CD4-positive, alpha-beta T cell treated with Interleukin-12 subunit alpha and Interleukin-12 subunit beta, for 1 hour (primary cell): ENCODE data around the gene PLD5.
A peak's percentile ranks its signal among the peaks of the same experiment; 100 is the strongest.
"Not testable (repeated sequence)": the region's sequence is repeated elsewhere in the genome, so short reads cannot be mapped to it uniquely, and the experiment has no call there.

Experiments used
- DNase-seq: peaks from one replicate; pipeline ENCODE4 v3.0.0-alpha.2; 2020

The PLD5 gene

DNA sequence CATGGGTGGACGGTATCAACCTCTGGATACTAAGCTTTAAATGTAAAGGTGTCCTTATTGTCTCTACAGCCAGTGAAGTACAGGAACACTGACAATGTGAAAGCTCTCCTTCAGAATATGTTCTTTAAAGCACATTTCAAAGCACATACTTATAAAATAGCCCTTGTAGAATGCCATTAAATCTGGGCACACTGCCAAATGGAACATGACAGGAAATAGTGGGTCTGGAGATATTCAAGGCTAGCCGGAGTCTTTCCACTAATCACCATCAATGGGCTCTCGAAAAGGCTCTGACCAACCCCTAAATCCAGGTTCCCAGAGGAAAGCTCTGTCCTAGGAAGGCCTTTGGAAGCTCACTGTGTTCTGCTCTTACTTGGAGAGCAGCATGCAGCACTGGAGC is 46.6 kb downstream of the PLD5 start:
- DNase-seq, result no peak

- DNase-seq, result no peak
Observed at GRCh38 chr1:242470774-242471173, 53.7 kb downstream of the PLD5 start.

GRCh38 chr1:242468784-242469183 is 55.7 kb downstream of the PLD5 start:
- DNase-seq, result no peak

GRCh38 chr1:242467556-242468145 is 56.8 kb downstream of the PLD5 start:
- peak; percentile 3 for DNase-seq

DNA sequence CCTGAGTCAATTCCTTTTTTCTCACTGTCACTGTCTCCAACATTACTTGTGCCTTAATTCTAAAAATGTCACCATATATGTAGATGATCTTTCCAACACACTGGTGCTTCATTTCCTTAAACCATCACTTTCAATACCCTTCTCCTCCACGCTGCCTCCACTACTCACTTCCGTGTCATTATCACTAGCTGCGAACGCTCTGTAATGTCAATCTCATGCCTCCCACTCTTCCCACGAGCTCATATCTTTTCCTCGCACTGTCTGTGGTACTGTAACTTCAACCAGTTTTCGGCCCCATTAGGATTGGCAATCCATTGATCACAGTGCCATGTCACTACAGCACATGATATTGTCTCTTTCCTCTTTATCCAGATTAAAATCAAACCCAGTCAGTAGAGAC is 61.6 kb downstream of the PLD5 start:
- DNase-seq, result no peak

- DNase-seq, result not testable (repeated sequence)
Observed at GRCh38 chr1:242459740-242460139, 64.8 kb downstream of the PLD5 start.

DNA sequence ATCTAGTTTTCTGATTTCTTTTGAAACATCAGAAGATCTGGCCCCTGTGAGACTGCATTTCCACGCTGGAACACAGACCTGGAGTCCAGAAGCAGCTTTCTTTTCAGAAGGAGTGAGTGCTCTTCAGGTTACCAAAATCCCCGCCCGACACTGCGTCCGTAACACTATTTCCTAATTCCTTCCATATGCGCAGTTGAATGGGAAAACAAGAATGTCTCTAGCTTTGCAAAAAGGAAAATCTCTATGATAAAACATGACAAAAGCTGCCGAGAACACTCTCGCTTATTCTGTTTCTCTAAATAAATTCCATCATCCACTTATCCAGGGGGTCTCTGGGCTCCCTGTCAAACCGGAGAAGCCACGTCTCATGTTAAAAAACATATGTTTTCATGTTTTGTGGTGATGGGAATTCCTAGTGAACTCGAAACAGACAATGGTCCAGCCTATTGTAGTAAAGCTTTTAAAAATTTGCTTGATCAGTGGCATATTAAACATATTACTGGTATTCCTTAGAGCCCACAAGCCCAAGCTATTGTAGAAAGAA is 67.7 kb downstream of the PLD5 start:
- no peak for DNase-seq

DNA sequence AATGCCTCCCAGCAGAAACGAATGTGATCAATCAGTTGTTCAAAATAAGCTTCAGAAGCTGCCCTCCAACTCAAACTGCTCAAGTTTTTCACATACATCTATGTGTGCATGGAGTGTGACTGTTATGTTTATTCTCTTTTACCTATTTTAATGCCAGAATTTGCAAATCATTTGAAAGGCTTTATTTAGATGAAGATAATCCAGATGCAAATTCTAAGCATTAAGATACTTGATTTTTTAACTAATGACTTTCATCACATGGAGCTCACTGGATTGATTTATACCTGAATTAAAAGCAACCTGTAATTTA is 69.5 kb downstream of the PLD5 start:
- no peak for DNase-seq

- DNase-seq, result no peak
Observed at GRCh38 chr1:242454262-242455051, 70.0 kb downstream of the PLD5 start.

DNA sequence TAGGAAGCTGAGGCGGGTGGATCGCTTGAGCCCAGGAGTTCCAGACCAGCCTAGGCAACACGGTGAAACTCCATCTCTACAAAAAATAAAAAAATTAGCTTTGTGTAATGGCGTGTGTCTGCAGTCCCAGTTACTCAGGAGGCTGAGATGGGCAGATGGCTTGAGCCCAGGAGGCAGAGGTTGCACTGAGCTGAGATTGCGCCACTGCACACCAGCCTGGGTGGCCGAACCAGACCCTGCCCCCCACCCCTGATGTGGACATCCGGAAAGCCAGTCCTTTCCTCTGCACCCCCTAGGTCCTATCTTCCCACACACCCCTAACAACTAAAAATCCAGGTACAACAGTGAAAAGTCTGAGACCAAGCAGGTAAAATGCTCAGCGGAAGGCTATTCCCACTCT is 71.9 kb downstream of the PLD5 start:
- DNase-seq, result no peak

DNA sequence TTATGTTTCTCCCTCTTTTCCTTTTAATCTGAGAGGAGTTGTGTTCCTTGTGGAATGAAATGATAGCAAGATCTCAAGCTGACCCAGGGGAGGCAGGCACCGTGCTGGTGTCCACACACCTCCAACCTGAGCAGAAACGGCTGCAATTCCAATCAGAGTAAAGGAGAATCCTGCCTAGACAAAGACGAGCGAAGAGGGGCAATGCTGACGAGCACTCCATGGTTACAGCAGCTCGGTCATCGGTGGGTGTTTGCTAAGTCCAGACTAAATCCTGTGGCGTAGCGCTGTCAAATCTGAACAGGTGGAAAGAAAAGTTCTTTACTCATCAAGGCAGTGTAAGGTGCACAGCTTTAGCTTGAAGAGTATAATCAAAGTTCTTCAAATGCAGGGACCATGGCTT is 74.8 kb downstream of the PLD5 start:
- DNase-seq, result no peak

DNA sequence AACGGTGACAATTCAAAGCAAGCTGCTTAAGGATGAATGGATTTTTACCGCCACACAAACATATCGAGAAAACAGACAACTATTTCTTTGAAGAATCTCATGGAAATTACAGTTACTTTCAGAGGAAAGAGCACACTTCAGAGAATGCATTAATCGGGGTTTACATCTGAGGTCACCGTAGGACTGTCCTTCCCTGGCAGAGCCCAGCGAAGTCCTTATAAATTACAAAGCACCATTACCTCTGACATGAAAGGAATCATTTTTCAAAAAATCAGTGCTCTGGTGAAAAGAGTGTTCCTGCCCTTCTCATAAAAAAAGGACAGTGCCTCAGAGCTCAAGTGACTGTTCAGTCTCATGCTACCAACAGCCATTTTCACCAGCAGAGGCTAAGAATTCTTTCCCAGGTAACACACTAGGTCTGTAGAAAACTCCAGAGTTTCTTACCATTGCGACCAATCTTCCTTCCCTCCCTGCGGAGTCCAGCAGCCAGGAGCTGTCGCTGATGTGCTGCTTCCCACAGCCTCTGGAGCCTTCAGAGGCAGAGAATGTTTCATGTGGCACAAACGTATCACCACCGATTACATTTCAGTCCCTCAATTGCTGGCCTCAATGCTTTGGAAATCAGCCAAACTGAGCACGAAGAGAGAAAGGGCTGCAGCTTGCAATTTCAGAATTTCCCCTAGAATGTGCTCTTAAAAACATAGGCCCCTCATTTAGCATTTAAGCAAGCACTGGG is 75.4 kb downstream of the PLD5 start:
- DNase-seq, result no peak

- DNase-seq, result no peak
Observed at GRCh38 chr1:242447689-242448088, 76.8 kb downstream of the PLD5 start.

GRCh38 chr1:242440757-242441156 is 83.7 kb downstream of the PLD5 start:
- DNase-seq, result no peak

DNA sequence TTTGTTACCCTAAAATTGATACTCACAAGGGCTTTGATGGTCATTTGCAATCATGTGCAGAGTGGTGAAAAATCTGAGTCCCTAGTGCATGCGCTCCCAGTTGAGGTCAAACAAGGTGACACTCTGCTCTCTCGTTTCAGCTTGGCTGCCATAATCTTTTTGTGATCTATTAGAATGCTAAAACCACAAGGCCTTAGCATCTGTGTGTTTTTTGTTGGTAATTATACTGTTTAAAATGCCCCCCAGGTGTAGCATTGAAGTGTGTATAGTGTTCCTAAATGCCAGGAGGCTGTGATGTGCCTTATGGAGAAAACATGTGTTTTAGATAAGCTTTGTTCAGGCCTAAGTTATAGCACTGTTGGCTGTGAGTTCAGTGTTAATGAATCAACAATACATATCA is 89.3 kb downstream of the PLD5 start:
- no peak for DNase-seq

GRCh38 chr1:242432491-242433095 is 91.9 kb downstream of the PLD5 start:
- no peak for DNase-seq

DNA sequence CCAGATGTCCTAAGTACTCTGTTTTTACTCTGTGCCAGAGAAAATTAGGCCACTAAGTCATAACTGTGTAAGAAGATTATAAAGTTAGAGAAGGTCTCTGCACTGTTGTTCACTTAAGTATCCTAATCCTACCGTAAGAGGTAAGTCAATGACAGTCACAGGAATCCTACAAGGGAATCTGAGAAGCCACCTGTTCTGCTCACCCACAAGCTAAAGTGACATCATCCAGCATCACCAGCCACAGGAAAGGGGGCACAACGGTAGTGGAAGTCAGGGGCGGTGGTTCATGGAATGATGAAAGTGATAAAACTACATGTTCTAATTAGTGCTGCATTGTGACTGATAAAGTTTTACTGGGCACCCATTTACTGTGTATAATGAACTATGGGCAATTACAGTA is 92.7 kb downstream of the PLD5 start:
- no peak for DNase-seq

DNA sequence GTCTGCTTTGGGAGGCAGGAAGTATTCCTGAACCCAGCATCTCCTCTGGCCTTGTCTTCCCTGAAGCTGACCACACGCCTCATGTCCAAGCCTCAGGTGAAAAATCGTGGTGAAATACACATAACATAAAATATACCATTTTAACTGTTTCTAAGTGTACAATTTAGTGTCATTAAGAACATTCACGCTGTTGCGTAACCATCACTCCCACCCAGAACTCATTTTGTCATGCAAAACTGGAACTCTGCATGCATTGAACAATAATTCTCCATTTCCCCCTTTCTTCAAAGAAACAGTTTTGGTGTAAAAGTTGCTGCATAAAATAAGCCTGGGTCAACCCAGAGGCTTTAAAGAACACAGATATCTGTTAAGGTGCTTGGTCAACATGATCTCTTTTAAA is 93.5 kb downstream of the PLD5 start:
- no peak for DNase-seq

- DNase-seq, result no peak
Observed at GRCh38 chr1:242428399-242429190, 95.9 kb downstream of the PLD5 start.

DNA sequence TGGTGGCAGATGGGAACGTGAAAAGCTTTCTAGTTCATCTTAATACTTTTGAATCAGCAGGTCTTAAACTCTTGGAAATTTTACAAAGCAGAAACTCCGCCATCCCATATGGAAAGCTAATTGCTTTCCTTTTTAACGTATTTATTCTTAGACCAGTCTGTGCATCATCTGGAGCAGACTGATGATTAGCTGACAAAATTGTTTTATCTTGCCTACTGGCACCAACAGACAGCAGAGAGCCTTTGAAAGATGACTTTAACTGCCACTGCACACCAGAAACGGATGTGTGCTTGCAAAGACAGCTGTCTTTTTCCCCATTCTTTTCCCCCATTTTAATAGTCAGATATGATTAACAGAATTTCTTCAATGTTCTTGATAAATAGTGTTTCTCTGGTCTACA is 97.0 kb downstream of the PLD5 start:
- DNase-seq, result no peak

GRCh38 chr1:242426271-242426905 is 98.1 kb downstream of the PLD5 start:
- DNase-seq, result no peak

- DNase-seq, result no peak
Observed at GRCh38 chr1:242425232-242425631, 99.3 kb downstream of the PLD5 start.
